ENCODE measurements around the gene CELF4. TPM values are rescaled to one million over a fixed set of nuclear protein-coding genes. Genes with fewer than 3 reads are reported as not detected.
A peak's percentile ranks its signal among the peaks of the same experiment; 100 is the strongest.

CELF4 gene
- total RNA-seq, 1 donor from 2014 or later, result 0.13 TPM

GRCh38 chr18:37289423-37289822, 276.2 kb downstream of the CELF4 start:
- DNase-seq (ENCODE audit: low read depth in 2 of 2), result peak in 1 of 2 donors; percentile 14

GRCh38 chr18:37287601-37288000, 278.0 kb downstream of the CELF4 start:
- no peak for DNase-seq (ENCODE audit: low read depth in 2 of 2)

GRCh38 chr18:37286801-37287200, 278.8 kb downstream of the CELF4 start:
- DNase-seq (ENCODE audit: low read depth in 2 of 2), result no peak

- no peak for DNase-seq (ENCODE audit: low read depth in 2 of 2)
These were observed 279.8 kb downstream of the CELF4 start for GRCh38 chr18:37285825-37286224.

GRCh38 chr18:37284260-37284659, 281.3 kb downstream of the CELF4 start:
- no peak for DNase-seq (ENCODE audit: low read depth in 2 of 2)

- DNase-seq (ENCODE audit: low read depth in 2 of 2), result no peak
These were observed 283.1 kb downstream of the CELF4 start for GRCh38 chr18:37282386-37283037.

- no peak for DNase-seq (ENCODE audit: low read depth in 2 of 2)
These were observed 284.8 kb downstream of the CELF4 start for GRCh38 chr18:37280701-37281393.

GRCh38 chr18:37277804-37278203, 287.8 kb downstream of the CELF4 start:
- no peak for DNase-seq (ENCODE audit: low read depth in 2 of 2)

- DNase-seq (ENCODE audit: low read depth in 2 of 2), result no peak
These were observed 289.3 kb downstream of the CELF4 start for GRCh38 chr18:37276111-37276890.

- DNase-seq (ENCODE audit: low read depth in 2 of 2), result no peak
These were observed 290.3 kb downstream of the CELF4 start for GRCh38 chr18:37275237-37275741.

GRCh38 chr18:37274309-37275236, 291.0 kb downstream of the CELF4 start:
- DNase-seq (ENCODE audit: low read depth in 2 of 2), result no peak

GRCh38 chr18:37272841-37273240, 292.8 kb downstream of the CELF4 start:
- DNase-seq (ENCODE audit: low read depth in 2 of 2), result no peak

GRCh38 chr18:37272226-37272625, 293.4 kb downstream of the CELF4 start:
- no peak for DNase-seq (ENCODE audit: low read depth in 2 of 2)

- no peak for DNase-seq (ENCODE audit: low read depth in 2 of 2)
These were observed 294.9 kb downstream of the CELF4 start for GRCh38 chr18:37270666-37271052.

GRCh38 chr18:37270038-37270665, 295.4 kb downstream of the CELF4 start:
- peak; percentile 34 to 56 for DNase-seq (ENCODE audit: low read depth in 2 of 2)

- DNase-seq (ENCODE audit: low read depth in 2 of 2), result no peak
These were observed 299.3 kb downstream of the CELF4 start for GRCh38 chr18:37266290-37266689.

GRCh38 chr18:37265382-37265781, 300.2 kb downstream of the CELF4 start:
- no peak for DNase-seq (ENCODE audit: low read depth in 2 of 2)

GRCh38 chr18:37264956-37265355, 300.6 kb downstream of the CELF4 start:
- DNase-seq (ENCODE audit: low read depth in 2 of 2), result no peak

GRCh38 chr18:37261988-37262387, 303.6 kb downstream of the CELF4 start:
- DNase-seq (ENCODE audit: low read depth in 2 of 2), result no peak

GRCh38 chr18:37261246-37261840, 304.3 kb downstream of the CELF4 start:
- no peak for DNase-seq (ENCODE audit: low read depth in 2 of 2)

All from dermis microvascular lymphatic vessel endothelial cell (primary cell).